Right lobe of liver (tissue), 6 donors: ENCODE measurements around the gene WIPI1. TPM values are rescaled to one million over a fixed set of nuclear protein-coding genes. Genes with fewer than 3 reads are reported as not detected.

Experiments used
- ATAC-seq, 4 donors: fragments of 200-7000 bp; cut with Tn5 transposase; one replicate each; pipeline ENCODE4 v1.9.1; 2020; ENCODE audit warnings: mild to moderate bottlenecking in 4 of 4, moderate library complexity in 4 of 4
- DNase-seq, 3 donors: peaks; one replicate each; pipeline ENCODE4 v3.0.0-alpha.2; 2020
- H3K27ac ChIP-seq, 3 donors: fragments of 200-600 bp; one replicate each; pipeline ENCODE4 v1.8.0; 2022
- H3K27me3 ChIP-seq, 2 donors: fragments of 200-600 bp; one replicate each; pipeline ENCODE4 v1.8.0; 2022
- H3K36me3 ChIP-seq, 4 donors: fragments of 200-600 bp; sonication (generic) in 1 of 4; one replicate each; pipeline versions ENCODE4 v1.5.1 to v1.8.0; 2017 to 2022; ENCODE audit warnings: control low read depth in 1 of 4
- H3K4me1 ChIP-seq, 4 donors: fragments of 200-600 bp; sonication (generic) in 1 of 4; one replicate each; pipeline versions ENCODE4 v1.5.1 to v1.8.0; 2017 to 2022; ENCODE audit warnings: control low read depth in 1 of 4
- H3K4me3 ChIP-seq, 3 donors: fragments of 200-600 bp; one replicate each; pipeline ENCODE4 v1.8.0; 2022
- H3K9me3 ChIP-seq, 4 donors: fragments of 200-600 bp; sonication (generic) in 1 of 4; one replicate each; pipeline versions ENCODE4 v1.5.1 to v1.8.0; 2017 to 2022; ENCODE audit warnings: control low read depth in 1 of 4
- POLR2A ChIP-seq: fragments of 450-650 bp; IDR thresholded peaks from one replicate; pipeline ENCODE4 v1.6.1; 2017; ENCODE audit warnings: antibody characterized with exemption, mild to moderate bottlenecking
- WGBS: methylation state at CpG from one replicate; pipeline ENCODE4 v1.1.6; 2018; ENCODE audit warnings: low coverage, low lambda C conversion rate; ENCODE audit not compliant: insufficient coverage; ENCODE audit errors: missing lambda C conversion rate; 5-methylcytosine and 5-hydroxymethylcytosine counted together
- intact Hi-C, 2 donors: fragments of 100-400 bp; cut with DNase I; formaldehyde crosslinking; loops; one replicate each; pipeline versions ENCODE4 v1.11.2 to v1.14.1; 2022
- total RNA-seq, 6 experiments: library from RNA; depleted of rRNA in 2 of 6; stranded (reverse); fragments of >200 nt in 2 of 6; fragmentation: NEBNext Ultra II Directional in 3 of 6; extraction: Animal tissue kit (Norgen Biotek cat#: 25700) in 3 of 6; gene quantifications; one replicate each; pipeline versions ENCODE4 v1.1.0 to v1.2.4, GENCODE V29; 2016 to 2023
- TF ChIP-seq, protein P1 (sequence below), 4 donors: fragments of 200-600 bp in 3 of 4; fragments of 450-650 bp in 1 of 4; IDR thresholded peaks; one replicate each; pipeline versions ENCODE4 v1.5.1 to v1.8.0; 2016 to 2022; ENCODE audit warnings: antibody characterized with exemption in 4 of 4, mild to moderate bottlenecking in 2 of 4
- donor health status: DM: no; HTN: yes; CAD: no.
- donor health status: DM: no; HTN: no; CAD: no.
- donor health status: DM: no; HTN: no; CAD: no.
- donor health status: DM: no; HTN: yes; CAD: no.
- donor health status: DM: no; HTN: yes; CAD: no.

WIPI1 gene
- total RNA-seq, 6 experiments from 2014 or later: 18.0 to 23.8 (median 19.9) TPM

DNA sequence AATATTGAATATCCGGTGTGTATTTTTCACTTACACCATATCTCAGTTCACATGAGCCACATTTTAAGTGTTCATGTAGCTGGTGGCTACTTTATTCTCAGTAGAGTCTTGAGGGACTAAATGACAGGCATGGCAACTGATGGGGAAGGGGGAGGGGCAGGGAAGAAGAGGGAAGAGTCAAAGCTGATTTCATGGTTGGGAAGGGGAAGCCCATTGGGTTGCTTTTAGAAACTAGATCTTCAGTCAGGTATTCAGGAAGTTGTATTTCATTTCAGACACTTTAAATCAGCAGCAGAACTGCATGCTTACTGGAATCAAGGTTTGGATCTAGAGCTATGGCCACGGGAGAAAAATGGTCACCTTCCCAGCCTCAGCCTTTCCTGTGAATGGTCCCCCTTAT lies 2.9 kb upstream of the WIPI1 start:
- Histone ChIP-seq H3K27me3 (no peaks in the 10 kb centered on the region), H3K4me1 (peaks cover 0 to 29% (median 2%) of the 10 kb centered on the region in 4 donors), H3K36me3 (no peaks in the 10 kb centered on the region), H3K4me3 (no peak overlapping the region), H3K27ac (no peak overlapping the region), H3K9me3 (no peaks in the 10 kb centered on the region)
- no peak for DNase-seq
- ATAC-seq: no peak
- TF ChIP-seq POLR2A: no peak
- TF ChIP-seq, protein P1, sequence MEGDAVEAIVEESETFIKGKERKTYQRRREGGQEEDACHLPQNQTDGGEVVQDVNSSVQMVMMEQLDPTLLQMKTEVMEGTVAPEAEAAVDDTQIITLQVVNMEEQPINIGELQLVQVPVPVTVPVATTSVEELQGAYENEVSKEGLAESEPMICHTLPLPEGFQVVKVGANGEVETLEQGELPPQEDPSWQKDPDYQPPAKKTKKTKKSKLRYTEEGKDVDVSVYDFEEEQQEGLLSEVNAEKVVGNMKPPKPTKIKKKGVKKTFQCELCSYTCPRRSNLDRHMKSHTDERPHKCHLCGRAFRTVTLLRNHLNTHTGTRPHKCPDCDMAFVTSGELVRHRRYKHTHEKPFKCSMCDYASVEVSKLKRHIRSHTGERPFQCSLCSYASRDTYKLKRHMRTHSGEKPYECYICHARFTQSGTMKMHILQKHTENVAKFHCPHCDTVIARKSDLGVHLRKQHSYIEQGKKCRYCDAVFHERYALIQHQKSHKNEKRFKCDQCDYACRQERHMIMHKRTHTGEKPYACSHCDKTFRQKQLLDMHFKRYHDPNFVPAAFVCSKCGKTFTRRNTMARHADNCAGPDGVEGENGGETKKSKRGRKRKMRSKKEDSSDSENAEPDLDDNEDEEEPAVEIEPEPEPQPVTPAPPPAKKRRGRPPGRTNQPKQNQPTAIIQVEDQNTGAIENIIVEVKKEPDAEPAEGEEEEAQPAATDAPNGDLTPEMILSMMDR (IDR thresholded peaks at IDR 0.05): no peak
- 81% methylated on average over 2 of the region's 2 CpGs for WGBS
- intact Hi-C loops: loop anchor here (10.0 kb wide), 2 partner anchors 195 to 285 kb away; no protein-coding TSS in a partner anchor

DNA sequence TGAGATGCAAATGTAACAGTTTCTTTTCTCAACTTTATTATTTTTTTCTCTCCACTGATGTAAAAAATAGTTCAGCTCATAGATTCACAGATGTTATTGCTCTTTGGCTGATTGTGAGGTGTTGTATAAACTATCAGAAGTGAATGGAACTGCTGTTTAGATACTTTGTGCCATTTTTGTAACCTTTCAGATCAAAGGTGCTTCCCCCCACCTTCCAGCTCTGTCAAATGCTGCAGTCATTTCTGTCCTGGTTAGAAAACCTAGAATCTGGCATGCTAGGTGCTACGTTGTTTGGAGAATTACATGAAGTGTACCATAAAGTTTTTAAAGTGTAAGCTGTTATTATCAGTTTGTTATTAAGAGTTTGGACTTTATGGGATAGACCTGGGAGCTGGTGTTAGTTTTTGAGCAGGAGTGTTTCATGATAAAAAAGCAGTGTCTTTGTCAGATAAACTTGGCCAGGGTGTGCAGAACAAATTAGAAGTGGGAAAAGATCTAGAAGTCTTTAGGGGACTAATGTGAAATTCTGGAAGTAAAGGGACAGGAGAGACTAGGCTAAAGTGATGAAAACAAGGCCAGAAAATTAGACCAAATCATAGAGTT lies 1.8 kb upstream of the WIPI1 start:
- Histone ChIP-seq H3K4me1 (peaks cover 0 to 29% (median 2%) of the 10 kb centered on the region in 4 donors), H3K9me3 (no peaks in the 10 kb centered on the region), H3K4me3 (peak overlapping the region in 1 of 3 donors; percentile 60), H3K36me3 (no peaks in the 10 kb centered on the region), H3K27ac (no peak overlapping the region), H3K27me3 (no peaks in the 10 kb centered on the region)
- intact Hi-C loops: no loop called here
- ATAC-seq (no peak), DNase-seq (no peak)
- TF ChIP-seq, protein P1 (IDR thresholded peaks at IDR 0.05): no peak
- no peak for TF ChIP-seq POLR2A
- 33% methylated on average over 1 of the region's 1 CpG for WGBS

DNA sequence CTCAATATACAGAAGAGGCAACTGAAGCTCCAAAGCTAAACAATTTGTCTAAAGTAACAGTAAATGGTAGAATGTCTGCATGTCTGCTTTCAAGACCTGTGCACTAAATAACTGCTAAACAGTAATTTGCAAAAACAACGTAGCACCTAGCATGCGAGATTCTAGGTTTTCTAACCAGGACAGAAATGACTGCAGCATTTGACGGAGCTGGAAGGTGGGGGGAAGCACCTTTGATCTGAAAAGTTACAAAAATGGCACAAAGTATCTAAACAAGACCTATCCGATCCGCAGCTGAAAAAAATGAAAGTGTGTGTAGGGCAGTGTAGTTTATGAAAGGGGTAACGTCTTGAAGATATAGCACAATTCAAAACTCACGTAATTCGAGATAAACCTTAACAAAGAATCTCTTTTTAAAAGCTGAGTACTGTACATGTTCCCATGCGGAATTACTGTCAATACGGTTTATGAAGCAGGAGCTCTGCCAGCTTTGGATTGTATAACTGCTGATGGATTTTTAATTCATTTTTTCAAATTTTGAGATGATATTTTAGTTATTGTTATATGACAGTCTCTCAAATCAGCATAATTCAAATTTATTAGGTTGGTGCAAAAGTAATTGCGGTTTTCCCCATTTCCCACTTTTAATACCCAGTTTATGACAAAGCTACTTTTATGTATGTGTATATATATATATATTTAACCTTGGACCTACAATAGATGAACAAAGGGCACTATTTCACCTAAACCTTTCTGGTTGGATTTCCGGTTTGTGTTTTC lies 1.2 kb upstream of the WIPI1 start:
- ATAC-seq (no peak), DNase-seq (no peak)
- TF ChIP-seq, protein P1 (IDR thresholded peaks at IDR 0.05): no peak
- no peak for TF ChIP-seq POLR2A
- no peaks in the 10 kb centered on the region for H3K36me3 ChIP-seq
- H3K27ac ChIP-seq: peak overlapping the region; percentile 53 to 84 (median 70)
- H3K9me3 ChIP-seq: no peaks in the 10 kb centered on the region
- H3K4me1 ChIP-seq: peaks cover 0 to 29% (median 2%) of the 10 kb centered on the region in 4 donors
- intact Hi-C loops: no loop called here
- H3K4me3 ChIP-seq: peak overlapping the region; percentile 41 to 60 (median 42)
- H3K27me3 ChIP-seq: no peaks in the 10 kb centered on the region
- 21% methylated on average over 12 of the region's 12 CpGs for WGBS

DNA sequence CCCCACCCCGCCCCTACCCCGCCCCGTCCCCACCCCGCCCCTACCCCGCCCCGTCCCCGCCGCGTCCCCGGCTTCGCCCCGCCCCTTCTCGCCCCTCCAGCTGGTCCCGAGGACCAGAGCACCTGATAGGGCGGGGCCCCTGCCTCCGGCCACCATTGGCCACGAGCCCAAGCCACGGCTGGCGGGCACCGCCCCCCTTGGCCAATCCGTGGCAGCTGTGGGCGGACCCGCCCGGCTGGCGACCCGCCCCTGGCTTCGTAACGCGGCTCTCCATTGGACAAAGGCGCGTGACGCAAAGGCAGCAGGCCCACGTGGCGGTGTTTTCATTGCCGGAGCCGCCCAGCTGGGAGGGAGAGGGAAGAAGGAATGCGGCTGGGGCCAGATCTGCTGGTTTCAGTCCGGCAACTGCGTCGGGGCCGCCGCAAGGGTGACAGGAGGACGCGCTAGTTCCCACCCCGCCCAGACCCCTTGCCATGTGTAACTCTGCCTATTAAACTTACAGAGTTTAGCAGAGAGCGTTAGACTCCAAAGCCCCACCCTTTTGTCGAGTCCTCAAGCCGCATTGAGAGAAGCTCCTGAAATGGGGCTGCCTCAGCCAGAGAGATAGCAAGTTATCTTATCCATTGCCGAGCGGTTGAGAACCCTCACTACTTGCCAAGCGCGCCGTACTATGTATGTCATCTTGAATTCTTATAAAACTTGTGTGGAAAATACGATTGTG lies 403 bp upstream of the WIPI1 start:
- H3K27me3 ChIP-seq: no peaks in the 10 kb centered on the region
- peaks cover 0 to 27% (median 1%) of the 10 kb centered on the region in 4 donors for H3K4me1 ChIP-seq
- DNase-seq (peak; percentile 100), ATAC-seq (peak; percentile 84 to 94 (median 92))
- H3K9me3 ChIP-seq: no peaks in the 10 kb centered on the region
- no peaks in the 10 kb centered on the region for H3K36me3 ChIP-seq
- intact Hi-C loops: no loop called here
- peak overlapping the region; percentile 53 to 84 (median 70) for H3K27ac ChIP-seq
- TF ChIP-seq, protein P1 (IDR thresholded peaks at IDR 0.05): no peak
- peak; percentile 90 for TF ChIP-seq POLR2A
- peak overlapping the region; percentile 41 to 78 (median 73) for H3K4me3 ChIP-seq
- WGBS: 1% methylated on average over 25 of the region's 54 CpGs
